Measurements from ENCODE around the gene ZSCAN5A.

DNA sequence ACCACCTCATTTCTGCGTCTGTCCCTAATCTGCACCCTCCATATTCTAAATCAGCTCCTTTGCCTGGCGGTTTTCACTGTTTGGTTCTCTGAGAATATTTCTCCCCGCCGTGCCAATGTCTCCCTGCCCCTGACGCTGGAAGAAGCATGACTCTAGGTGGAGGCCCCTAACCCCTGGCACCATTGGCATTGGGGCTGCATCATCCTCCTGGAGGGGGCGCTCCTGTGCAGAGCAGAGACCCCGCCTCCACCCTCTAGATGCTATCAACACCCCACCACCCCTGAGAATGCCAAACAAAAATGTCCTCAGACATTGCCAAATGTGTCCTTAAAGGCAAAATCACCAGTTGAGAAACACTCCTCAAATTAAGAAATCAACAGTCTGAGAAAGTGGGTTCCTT lies 123.5 kb downstream of the ZSCAN5A start:
- TF ChIP-seq, protein P1, sequence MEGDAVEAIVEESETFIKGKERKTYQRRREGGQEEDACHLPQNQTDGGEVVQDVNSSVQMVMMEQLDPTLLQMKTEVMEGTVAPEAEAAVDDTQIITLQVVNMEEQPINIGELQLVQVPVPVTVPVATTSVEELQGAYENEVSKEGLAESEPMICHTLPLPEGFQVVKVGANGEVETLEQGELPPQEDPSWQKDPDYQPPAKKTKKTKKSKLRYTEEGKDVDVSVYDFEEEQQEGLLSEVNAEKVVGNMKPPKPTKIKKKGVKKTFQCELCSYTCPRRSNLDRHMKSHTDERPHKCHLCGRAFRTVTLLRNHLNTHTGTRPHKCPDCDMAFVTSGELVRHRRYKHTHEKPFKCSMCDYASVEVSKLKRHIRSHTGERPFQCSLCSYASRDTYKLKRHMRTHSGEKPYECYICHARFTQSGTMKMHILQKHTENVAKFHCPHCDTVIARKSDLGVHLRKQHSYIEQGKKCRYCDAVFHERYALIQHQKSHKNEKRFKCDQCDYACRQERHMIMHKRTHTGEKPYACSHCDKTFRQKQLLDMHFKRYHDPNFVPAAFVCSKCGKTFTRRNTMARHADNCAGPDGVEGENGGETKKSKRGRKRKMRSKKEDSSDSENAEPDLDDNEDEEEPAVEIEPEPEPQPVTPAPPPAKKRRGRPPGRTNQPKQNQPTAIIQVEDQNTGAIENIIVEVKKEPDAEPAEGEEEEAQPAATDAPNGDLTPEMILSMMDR (IDR thresholded peaks at IDR 0.05 in 2 of 3, conservative IDR thresholded peaks at IDR 0.05 in 1 of 3; ENCODE audit: control insufficient read depth in 2 of 3, extremely low read depth in 1 of 3, insufficient read depth in 1 of 3, low read depth in 3 of 3, low read length in 3 of 3), result no peak
- TF ChIP-seq ZNF274 (IDR thresholded peaks at IDR 0.05; ENCODE audit: insufficient read depth, insufficient read length) (no peak), YY1 (IDR thresholded peaks at IDR 0.05; ENCODE audit: low read depth, low read length) (no peak), EZH2 (IDR thresholded peaks at IDR 0.05; ENCODE audit: borderline replicate concordance, control insufficient read depth, low read depth, low read length) (no peak)
- TF ChIP-seq, protein P2, sequence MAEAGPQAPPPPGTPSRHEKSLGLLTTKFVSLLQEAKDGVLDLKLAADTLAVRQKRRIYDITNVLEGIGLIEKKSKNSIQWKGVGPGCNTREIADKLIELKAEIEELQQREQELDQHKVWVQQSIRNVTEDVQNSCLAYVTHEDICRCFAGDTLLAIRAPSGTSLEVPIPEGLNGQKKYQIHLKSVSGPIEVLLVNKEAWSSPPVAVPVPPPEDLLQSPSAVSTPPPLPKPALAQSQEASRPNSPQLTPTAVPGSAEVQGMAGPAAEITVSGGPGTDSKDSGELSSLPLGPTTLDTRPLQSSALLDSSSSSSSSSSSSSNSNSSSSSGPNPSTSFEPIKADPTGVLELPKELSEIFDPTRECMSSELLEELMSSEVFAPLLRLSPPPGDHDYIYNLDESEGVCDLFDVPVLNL (IDR thresholded peaks at IDR 0.05; ENCODE audit: low read depth, low read length), result no peak

Measured in GM12878 (cell line).